Panc1 (cell line): ENCODE measurements around the gene CARD10. TPM values are rescaled to one million over a fixed set of nuclear protein-coding genes. Genes with fewer than 3 reads are reported as not detected.
A peak's percentile ranks its signal among the peaks of the same experiment; 100 is the strongest.
"Not testable (repeated sequence)": the region's sequence is repeated elsewhere in the genome, so short reads cannot be mapped to it uniquely, and the experiment has no call there.

ENCODE experiments used
- ATAC-seq: fragments of 200-7000 bp; cut with Tn5 transposase; 2 replicates; pipeline ENCODE4 v1.9.1; 2020; ENCODE audit warnings: mild to moderate bottlenecking, moderate library complexity
- BruUV-seq: library from RNA; stranded (reverse); fragments of 400-500 nt; replicated peaks from 2 replicates; lab custom pipeline; 2021; lab: Mats Ljungman, UMichigan
- CTCF ChIA-PET: fragments of 300-600 bp; sonication (Branson Sonifier 250); formaldehyde crosslinking; loops from one replicate; lab custom pipeline; 2022; ENCODE audit warnings: antibody characterized with exemption; lab: Charles Lee
- POLR2A ChIA-PET: fragments of 300-600 bp; sonication (Branson Sonifier 250); formaldehyde crosslinking; loops from one replicate; lab custom pipeline; 2022; ENCODE audit warnings: antibody characterized with exemption; lab: Charles Lee
- DNase-seq: peaks from one replicate; pipeline ENCODE4 v3.0.0-alpha.2; 2010; ENCODE audit warnings: low read depth, low spot score
- H3K27ac ChIP-seq: 2 replicates; pipeline ENCODE4 v1.5.1; 2011; ENCODE audit warnings: mild to moderate bottlenecking, low read length, inconsistent platforms
- H3K27me3 ChIP-seq: fragments of 200-500 bp; sonication (Bioruptor generic); 2 replicates; pipeline ENCODE4 v1.6.0; 2014; ENCODE audit warnings: low read length, inconsistent platforms; ENCODE audit not compliant: control insufficient read depth, insufficient read depth
- H3K36me3 ChIP-seq: fragments of 200-500 bp; sonication (Bioruptor generic); 2 replicates; pipeline ENCODE4 v1.5.1; 2014; ENCODE audit warnings: inconsistent platforms, mild to moderate bottlenecking, low read length, moderate library complexity; ENCODE audit not compliant: control insufficient read depth, insufficient read depth
- H3K4me1 ChIP-seq: 2 replicates; pipeline ENCODE4 v1.5.1; 2011; ENCODE audit warnings: inconsistent platforms, mild to moderate bottlenecking, low read length, moderate library complexity; ENCODE audit not compliant: control insufficient read depth, insufficient read depth
- H3K4me3 ChIP-seq, 2 experiments: 2 replicates each; pipeline ENCODE4 v1.5.1; 2011 to 2012; ENCODE audit warnings: low read depth in 2 of 2, low read length in 2 of 2, mild to moderate bottlenecking in 2 of 2, inconsistent platforms in 1 of 2, moderate library complexity in 1 of 2
- H3K9me3 ChIP-seq: fragments of 200-500 bp; sonication (Bioruptor generic); 2 replicates; pipeline ENCODE4 v1.5.1; 2014; ENCODE audit warnings: low read depth, mild to moderate bottlenecking, inconsistent platforms, low read length, moderate library complexity; ENCODE audit not compliant: control insufficient read depth, insufficient read depth
- CTCF ChIP-seq: fragments of 450-650 bp; IDR thresholded peaks from 2 replicates; pipeline ENCODE4 v1.5.1; 2017; ENCODE audit warnings: mild to moderate bottlenecking
- POLR2AphosphoS5 ChIP-seq: IDR thresholded peaks from 2 replicates; pipeline ENCODE4 v1.6.1; 2012; ENCODE audit warnings: mild to moderate bottlenecking, low read depth, low read length, moderate library complexity
- REST ChIP-seq, 2 experiments: IDR thresholded peaks; 2 replicates each; pipeline ENCODE4 v1.6.1; 2011 to 2012; ENCODE audit warnings: low read depth in 2 of 2, control low read depth in 1 of 2, low read length in 1 of 2, mild to moderate bottlenecking in 1 of 2, moderate library complexity in 1 of 2; ENCODE audit not compliant: insufficient read depth in 1 of 2
- SIN3A ChIP-seq: IDR thresholded peaks from 2 replicates; pipeline ENCODE4 v1.6.1; 2012; ENCODE audit warnings: low read depth, mild to moderate bottlenecking, low read length, moderate library complexity, borderline replicate concordance; ENCODE audit not compliant: insufficient read depth
- TCF7L2 ChIP-seq: IDR thresholded peaks from 2 replicates; pipeline ENCODE4 v1.6.1; 2011; ENCODE audit warnings: mild to moderate bottlenecking, low read depth, low read length, inconsistent platforms
- in situ Hi-C: cut with HindIII; loops from 2 replicates; pipeline ENCODE4 v1.10.0; 2016; ENCODE audit warnings: low sequenced_read_pairs, low pct_unique_long_range_greater_than_20kb
- intact Hi-C: fragments of 100-400 bp; cut with micrococcal nuclease; formaldehyde crosslinking; loops from one replicate; pipeline ENCODE4 v1.10.0; 2022; ENCODE audit not compliant: unreplicated experiment
- total RNA-seq: library from RNA; stranded (reverse); gene quantifications from one replicate; pipeline ENCODE4 v1.2.1, GENCODE V29; 2021; ENCODE audit not compliant: unreplicated experiment

CARD10 gene
- total RNA-seq, 1 experiment from 2014 or later = 43.1 TPM

- ChIA-PET CTCF (interaction anchor here (0.5 to 1.8 kb wide), 8 partner anchors 12 to 47 kb away, joined by 3 to 12 read pairs (median 3); partner anchors contain the start of gene LGALS2), POLR2A (interaction anchor here (0.9 kb wide), 1 partner anchor 23 kb away, joined by 3 read pairs; no protein-coding TSS in a partner anchor)
- peak overlapping the region; percentile 82 for H3K27ac ChIP-seq
- DNase-seq = no peak
- no peaks in the 10 kb centered on the region for H3K9me3 ChIP-seq
- in situ Hi-C loops = no loop called here
- no peaks in the 10 kb centered on the region for H3K36me3 ChIP-seq
- peak; percentile 64 for ATAC-seq
- no peaks in the 10 kb centered on the region for H3K27me3 ChIP-seq
- peak; percentile 87 for TF ChIP-seq CTCF
- TF ChIP-seq SIN3A = no peak
- intact Hi-C loops = no loop called here
- BruUV-seq = no TSS peak
- H3K4me3 ChIP-seq = peak overlapping the region; percentile 21 to 44; a peak in 3 of 4 replicates
- H3K4me1 ChIP-seq = peaks cover 37% of the 10 kb centered on the region
Measured at GRCh38 chr22:37544955-37545702, 25.9 kb upstream of the CARD10 start.

- H3K4me3 ChIP-seq = no peak overlapping the region
- H3K9me3 ChIP-seq = no peaks in the 10 kb centered on the region
- H3K27ac ChIP-seq = no peak overlapping the region
- H3K27me3 ChIP-seq = no peaks in the 10 kb centered on the region
- POLR2A ChIA-PET = no interaction called here
- no peak for ATAC-seq
- CTCF ChIA-PET = interaction anchor here (0.7 kb wide), 1 partner anchor 39 kb away, joined by 3 read pairs; no protein-coding TSS in a partner anchor
- no peak for DNase-seq
- in situ Hi-C loops (no loop called here), intact Hi-C loops (no loop called here)
- BruUV-seq = no TSS peak
- H3K36me3 ChIP-seq = no peaks in the 10 kb centered on the region
- peaks cover 33% of the 10 kb centered on the region for H3K4me1 ChIP-seq
- TF ChIP-seq TCF7L2 (no peak), POLR2AphosphoS5 (no peak), REST (IDR thresholded peaks at IDR 0.05; ENCODE audit: insufficient read depth in 1 of 2, low read depth in 2 of 2, low read length in 1 of 2) (no peak), SIN3A (no peak), CTCF (no peak)
Measured at GRCh38 chr22:37542959-37543358, 23.7 kb upstream of the CARD10 start.

GRCh38 chr22:37542416-37542815, 23.2 kb upstream of the CARD10 start:
- intact Hi-C loops, H3K27me3 ChIP-seq, DNase-seq, ATAC-seq, BruUV-seq, H3K36me3 ChIP-seq, H3K9me3 ChIP-seq, H3K4me3 ChIP-seq, in situ Hi-C loops: not testable (repeated sequence)
- ChIA-PET POLR2A (interaction anchor here (0.8 kb wide), 1 partner anchor 16 kb away, joined by 3 read pairs; no protein-coding TSS in a partner anchor), CTCF (interaction anchor here (0.6 to 1.2 kb wide), 4 partner anchors 19 to 50 kb away, joined by 3 to 4 read pairs (median 3); no protein-coding TSS in a partner anchor)
- Histone ChIP-seq H3K27ac (peak overlapping the region; percentile 69), H3K4me1 (peaks cover 31% of the 10 kb centered on the region)

- H3K27me3 ChIP-seq, DNase-seq, ATAC-seq, H3K36me3 ChIP-seq, BruUV-seq, in situ Hi-C loops, H3K9me3 ChIP-seq, H3K4me3 ChIP-seq, H3K27ac ChIP-seq: not testable (repeated sequence)
- POLR2A ChIA-PET = interaction anchor here (0.7 kb wide), 1 partner anchor 188 kb away, joined by 4 read pairs; no protein-coding TSS in a partner anchor
- H3K4me1 ChIP-seq = peaks cover 15% of the 10 kb centered on the region
- CTCF ChIA-PET = interaction anchor here (0.7 to 1.6 kb wide), 4 partner anchors 28 to 204 kb away, joined by 3 to 5 read pairs (median 4); no protein-coding TSS in a partner anchor
- intact Hi-C loops = loop anchor here (2.0 kb wide), 2 partner anchors 27 to 53 kb away; no protein-coding TSS in a partner anchor
Measured at GRCh38 chr22:37539790-37540189, 20.6 kb upstream of the CARD10 start.
